ENCODE data around the gene TPCN1. TPM values are rescaled to one million over a fixed set of nuclear protein-coding genes. Genes with fewer than 3 reads are reported as not detected.

The TPCN1 gene
- total RNA-seq, 1 donor from 2014 or later = 27.9 TPM

DNA sequence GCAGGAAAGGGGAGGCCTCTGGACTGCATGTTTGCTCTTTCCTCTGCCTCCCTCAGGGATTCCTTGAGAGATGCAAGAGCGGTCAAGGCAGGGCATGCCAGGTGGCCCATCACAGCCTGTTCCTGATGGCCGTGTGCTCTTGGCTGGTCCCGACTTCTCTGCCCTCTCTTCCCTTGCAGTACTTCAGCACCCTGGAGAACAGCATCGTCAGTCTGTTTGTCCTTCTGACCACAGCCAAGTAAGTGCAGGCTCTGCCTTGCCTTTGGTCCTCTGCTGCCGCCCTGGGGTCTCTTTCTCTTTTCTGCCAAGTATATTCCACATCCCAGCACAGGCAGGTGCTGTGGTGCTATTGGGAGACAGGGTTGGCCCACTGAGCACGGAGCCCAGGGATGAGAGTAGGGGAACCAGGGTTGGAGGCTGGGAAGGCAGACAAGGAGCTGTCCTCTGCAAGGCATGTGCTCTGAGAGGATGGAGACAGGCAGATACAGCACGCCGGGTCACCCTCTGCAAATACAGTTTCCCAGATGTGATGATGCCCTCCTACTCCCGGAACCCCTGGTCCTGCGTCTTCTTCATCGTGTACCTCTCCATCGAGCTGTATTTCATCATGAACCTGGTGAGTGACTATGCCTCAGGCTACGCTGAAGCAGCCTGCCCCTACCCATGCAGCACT lies 51.9 kb downstream of the TPCN1 start:
- Mint-ChIP-seq H3K4me1 (ENCODE audit: low read depth, unreplicated experiment) (peaks cover 24% of the 10 kb centered on the region), H3K9me3 (ENCODE audit: unreplicated experiment) (no peaks in the 10 kb centered on the region)

DNA sequence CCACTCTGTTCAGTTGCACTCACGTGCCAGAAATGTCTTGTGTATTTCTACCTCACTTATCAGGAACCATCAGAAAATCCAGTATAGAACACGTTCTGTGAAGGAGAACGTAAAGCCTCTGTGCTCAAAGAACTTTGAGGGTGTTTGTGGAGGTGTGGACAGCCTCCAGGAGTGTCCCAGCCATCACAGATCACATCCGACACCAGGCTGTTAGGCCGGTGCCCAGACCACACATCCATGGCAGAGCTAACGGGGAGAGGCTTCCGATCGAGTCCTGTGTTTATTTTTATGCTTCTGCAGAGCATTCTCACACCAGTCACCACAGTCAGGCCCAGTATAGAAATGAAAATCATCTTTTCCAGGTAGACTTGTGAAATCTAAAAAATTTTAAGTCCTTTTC lies 53.6 kb downstream of the TPCN1 start:
- no peaks in the 10 kb centered on the region for H4K20me1 ChIP-seq (ENCODE audit: insufficient read depth, low read length)
- no peak overlapping the region for H3K27ac Mint-ChIP-seq (ENCODE audit: unreplicated experiment)
- DNase-seq (ENCODE audit: low read depth) = no peak

More for the DNA sequence above, 51.9 kb downstream of the TPCN1 start:
- peaks cover 15% of the 10 kb centered on the region for H3K4me1 ChIP-seq (ENCODE audit: insufficient read depth, low read length)
- no peak overlapping the region for H3K9ac ChIP-seq (ENCODE audit: low read length)
- no peak overlapping the region for H2AFZ ChIP-seq (ENCODE audit: low read depth, low read length)
- FAIRE-seq (no peak), DNase-seq (ENCODE audit: low read depth) (peak; percentile 10)
- peak overlapping the region; percentile 7 for H3K27ac Mint-ChIP-seq (ENCODE audit: unreplicated experiment)
- no peaks in the 10 kb centered on the region for H4K20me1 ChIP-seq (ENCODE audit: insufficient read depth, low read length)
- H3K4me2 ChIP-seq (ENCODE audit: low read length) = no peak overlapping the region
- H3K4me3 ChIP-seq (ENCODE audit: insufficient read depth, low read depth, low read length) = no peak overlapping the region
- H3K27ac ChIP-seq (ENCODE audit: low read depth, low read length) = no peak overlapping the region
- H3K27me3 ChIP-seq (ENCODE audit: insufficient read depth, low read length) = no peaks in the 10 kb centered on the region
- H3K36me3 ChIP-seq (ENCODE audit: insufficient read depth, low read length) = no peaks in the 10 kb centered on the region
- H3K9me3 ChIP-seq (ENCODE audit: insufficient read depth, low read depth, low read length) = no peaks in the 10 kb centered on the region
- no peaks in the 10 kb centered on the region for H3K79me2 ChIP-seq (ENCODE audit: insufficient read depth, low read length)
- no peak for TF ChIP-seq EZH2 (IDR thresholded peaks at IDR 0.05; ENCODE audit: insufficient read depth, low read length)
- TF ChIP-seq, protein P1, sequence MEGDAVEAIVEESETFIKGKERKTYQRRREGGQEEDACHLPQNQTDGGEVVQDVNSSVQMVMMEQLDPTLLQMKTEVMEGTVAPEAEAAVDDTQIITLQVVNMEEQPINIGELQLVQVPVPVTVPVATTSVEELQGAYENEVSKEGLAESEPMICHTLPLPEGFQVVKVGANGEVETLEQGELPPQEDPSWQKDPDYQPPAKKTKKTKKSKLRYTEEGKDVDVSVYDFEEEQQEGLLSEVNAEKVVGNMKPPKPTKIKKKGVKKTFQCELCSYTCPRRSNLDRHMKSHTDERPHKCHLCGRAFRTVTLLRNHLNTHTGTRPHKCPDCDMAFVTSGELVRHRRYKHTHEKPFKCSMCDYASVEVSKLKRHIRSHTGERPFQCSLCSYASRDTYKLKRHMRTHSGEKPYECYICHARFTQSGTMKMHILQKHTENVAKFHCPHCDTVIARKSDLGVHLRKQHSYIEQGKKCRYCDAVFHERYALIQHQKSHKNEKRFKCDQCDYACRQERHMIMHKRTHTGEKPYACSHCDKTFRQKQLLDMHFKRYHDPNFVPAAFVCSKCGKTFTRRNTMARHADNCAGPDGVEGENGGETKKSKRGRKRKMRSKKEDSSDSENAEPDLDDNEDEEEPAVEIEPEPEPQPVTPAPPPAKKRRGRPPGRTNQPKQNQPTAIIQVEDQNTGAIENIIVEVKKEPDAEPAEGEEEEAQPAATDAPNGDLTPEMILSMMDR (IDR thresholded peaks at IDR 0.05; ENCODE audit: insufficient read depth, low read depth, low read length) = no peak
- H3K27me3 Mint-ChIP-seq (ENCODE audit: low read depth, unreplicated experiment) = no peaks in the 10 kb centered on the region
- no peak overlapping the region for H3K4me3 Mint-ChIP-seq (ENCODE audit: unreplicated experiment)
- peaks cover 14% of the 10 kb centered on the region for H3K36me3 Mint-ChIP-seq (ENCODE audit: low read depth, unreplicated experiment)

More for the DNA sequence above, 53.6 kb downstream of the TPCN1 start:
- Histone ChIP-seq H3K4me3 (ENCODE audit: insufficient read depth, low read depth, low read length) (no peak overlapping the region), H3K4me2 (ENCODE audit: low read length) (no peak overlapping the region), H3K4me1 (ENCODE audit: insufficient read depth, low read length) (peaks cover 15% of the 10 kb centered on the region), H3K79me2 (ENCODE audit: insufficient read depth, low read length) (no peaks in the 10 kb centered on the region), H2AFZ (ENCODE audit: low read depth, low read length) (no peak overlapping the region), H3K27ac (ENCODE audit: low read depth, low read length) (no peak overlapping the region), H3K9ac (ENCODE audit: low read length) (no peak overlapping the region), H3K27me3 (ENCODE audit: insufficient read depth, low read length) (no peaks in the 10 kb centered on the region), H3K9me3 (ENCODE audit: insufficient read depth, low read depth, low read length) (no peaks in the 10 kb centered on the region), H3K36me3 (ENCODE audit: insufficient read depth, low read length) (no peaks in the 10 kb centered on the region)
- no peak overlapping the region for H3K4me3 Mint-ChIP-seq (ENCODE audit: unreplicated experiment)
- H3K27me3 Mint-ChIP-seq (ENCODE audit: low read depth, unreplicated experiment) = no peaks in the 10 kb centered on the region
- peaks cover 25% of the 10 kb centered on the region for H3K36me3 Mint-ChIP-seq (ENCODE audit: low read depth, unreplicated experiment)
- peaks cover 24% of the 10 kb centered on the region for H3K4me1 Mint-ChIP-seq (ENCODE audit: low read depth, unreplicated experiment)
- H3K9me3 Mint-ChIP-seq (ENCODE audit: unreplicated experiment) = no peaks in the 10 kb centered on the region
- no peak for FAIRE-seq
- no peak for TF ChIP-seq EZH2 (IDR thresholded peaks at IDR 0.05; ENCODE audit: insufficient read depth, low read length)
- TF ChIP-seq, protein P1 (IDR thresholded peaks at IDR 0.05; ENCODE audit: insufficient read depth, low read depth, low read length) = no peak
